GM13976 (cell line): ENCODE measurements around the gene METTL26.

ENCODE experiments used
- DNase-seq: peaks from one replicate; pipeline ENCODE4 v3.0.0; 2012; ENCODE audit warnings: low spot score
- in situ Hi-C: fragments of 300-500 bp; cut with MboI; formaldehyde crosslinking; loops from one replicate; pipeline ENCODE4 v1.12.0; 2022; ENCODE audit warnings: low sequenced_read_pairs, mixed read lengths, inconsistent platforms; ENCODE audit not compliant: unreplicated experiment
- TF ChIP-seq, protein P1 (sequence below): IDR thresholded peaks from 2 replicates; pipeline ENCODE4 v1.5.1; 2012; ENCODE audit warnings: borderline replicate concordance, mild to moderate bottlenecking; ENCODE audit not compliant: insufficient read depth; ENCODE audit errors: extremely low read depth, missing control alignments, control extremely low read depth

Gene METTL26

DNA sequence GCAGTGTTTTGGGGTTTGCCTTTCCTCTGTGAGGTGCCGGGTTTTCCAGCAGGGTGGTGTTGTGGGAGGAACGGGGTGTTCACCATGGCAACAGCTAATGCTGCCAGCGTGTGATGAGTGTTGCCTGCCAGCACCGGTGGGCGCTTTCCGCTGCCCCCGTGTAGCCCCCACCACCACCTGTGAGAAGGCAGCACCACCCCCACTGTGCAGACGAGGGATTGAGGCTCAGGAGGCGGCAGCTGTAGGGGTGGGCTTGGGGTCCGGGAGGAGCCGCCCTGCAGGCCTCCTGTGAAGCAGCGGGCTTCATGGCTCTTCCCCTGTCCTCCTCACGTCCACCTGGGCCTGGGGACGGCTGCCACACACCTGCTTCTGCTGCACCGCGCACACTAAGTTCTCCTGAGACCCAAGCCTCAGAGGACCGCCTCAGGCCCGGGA lies 41.0 kb downstream of the METTL26 start:
- no peak for DNase-seq
- TF ChIP-seq, protein P1, sequence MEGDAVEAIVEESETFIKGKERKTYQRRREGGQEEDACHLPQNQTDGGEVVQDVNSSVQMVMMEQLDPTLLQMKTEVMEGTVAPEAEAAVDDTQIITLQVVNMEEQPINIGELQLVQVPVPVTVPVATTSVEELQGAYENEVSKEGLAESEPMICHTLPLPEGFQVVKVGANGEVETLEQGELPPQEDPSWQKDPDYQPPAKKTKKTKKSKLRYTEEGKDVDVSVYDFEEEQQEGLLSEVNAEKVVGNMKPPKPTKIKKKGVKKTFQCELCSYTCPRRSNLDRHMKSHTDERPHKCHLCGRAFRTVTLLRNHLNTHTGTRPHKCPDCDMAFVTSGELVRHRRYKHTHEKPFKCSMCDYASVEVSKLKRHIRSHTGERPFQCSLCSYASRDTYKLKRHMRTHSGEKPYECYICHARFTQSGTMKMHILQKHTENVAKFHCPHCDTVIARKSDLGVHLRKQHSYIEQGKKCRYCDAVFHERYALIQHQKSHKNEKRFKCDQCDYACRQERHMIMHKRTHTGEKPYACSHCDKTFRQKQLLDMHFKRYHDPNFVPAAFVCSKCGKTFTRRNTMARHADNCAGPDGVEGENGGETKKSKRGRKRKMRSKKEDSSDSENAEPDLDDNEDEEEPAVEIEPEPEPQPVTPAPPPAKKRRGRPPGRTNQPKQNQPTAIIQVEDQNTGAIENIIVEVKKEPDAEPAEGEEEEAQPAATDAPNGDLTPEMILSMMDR, result no peak
- in situ Hi-C loops, result no loop called here

DNA sequence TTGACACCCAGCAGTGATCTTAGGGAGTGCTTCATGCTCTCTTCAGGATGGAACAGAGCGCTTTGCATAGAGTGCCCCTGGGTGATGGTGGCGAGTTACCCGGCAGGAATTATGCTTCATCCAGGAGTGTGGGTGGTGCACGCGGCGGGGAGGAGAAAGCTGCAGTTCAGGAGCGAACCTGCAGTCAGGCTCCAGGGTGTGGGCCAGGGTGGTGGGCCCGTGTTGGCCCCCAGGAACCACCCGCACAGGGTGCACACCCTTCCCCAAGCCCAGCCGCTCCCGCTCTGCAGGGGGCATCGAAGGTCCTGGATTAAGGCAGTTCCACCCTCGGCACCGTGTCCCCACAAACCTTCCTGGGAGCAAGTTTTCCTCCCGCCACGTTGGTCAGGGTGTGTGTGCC lies 42.3 kb downstream of the METTL26 start:
- DNase-seq, result no peak
- TF ChIP-seq, protein P1, result no peak
- in situ Hi-C loops, result no loop called here

DNA sequence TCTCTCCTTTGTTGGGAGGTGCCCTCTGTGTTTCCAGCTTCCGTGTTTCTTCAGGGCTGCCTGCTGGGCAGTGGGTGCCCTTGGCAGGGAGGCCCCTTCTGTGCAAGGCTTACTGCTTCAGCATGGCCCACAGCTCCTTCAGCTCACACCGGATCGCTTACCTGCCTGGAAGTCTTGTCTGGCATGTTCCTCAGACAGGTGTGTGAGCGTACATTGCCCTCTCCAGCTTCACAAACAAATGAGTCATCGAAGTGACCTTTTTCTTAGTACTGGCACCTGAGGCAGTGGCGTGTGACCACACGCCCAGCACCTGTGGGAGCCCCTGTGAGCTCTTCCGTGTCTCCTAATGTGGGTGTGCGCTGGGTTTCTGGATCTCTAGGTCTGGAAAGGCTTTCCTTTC lies 42.7 kb downstream of the METTL26 start:
- DNase-seq, result no peak
- TF ChIP-seq, protein P1, result no peak
- in situ Hi-C loops, result no loop called here

DNA sequence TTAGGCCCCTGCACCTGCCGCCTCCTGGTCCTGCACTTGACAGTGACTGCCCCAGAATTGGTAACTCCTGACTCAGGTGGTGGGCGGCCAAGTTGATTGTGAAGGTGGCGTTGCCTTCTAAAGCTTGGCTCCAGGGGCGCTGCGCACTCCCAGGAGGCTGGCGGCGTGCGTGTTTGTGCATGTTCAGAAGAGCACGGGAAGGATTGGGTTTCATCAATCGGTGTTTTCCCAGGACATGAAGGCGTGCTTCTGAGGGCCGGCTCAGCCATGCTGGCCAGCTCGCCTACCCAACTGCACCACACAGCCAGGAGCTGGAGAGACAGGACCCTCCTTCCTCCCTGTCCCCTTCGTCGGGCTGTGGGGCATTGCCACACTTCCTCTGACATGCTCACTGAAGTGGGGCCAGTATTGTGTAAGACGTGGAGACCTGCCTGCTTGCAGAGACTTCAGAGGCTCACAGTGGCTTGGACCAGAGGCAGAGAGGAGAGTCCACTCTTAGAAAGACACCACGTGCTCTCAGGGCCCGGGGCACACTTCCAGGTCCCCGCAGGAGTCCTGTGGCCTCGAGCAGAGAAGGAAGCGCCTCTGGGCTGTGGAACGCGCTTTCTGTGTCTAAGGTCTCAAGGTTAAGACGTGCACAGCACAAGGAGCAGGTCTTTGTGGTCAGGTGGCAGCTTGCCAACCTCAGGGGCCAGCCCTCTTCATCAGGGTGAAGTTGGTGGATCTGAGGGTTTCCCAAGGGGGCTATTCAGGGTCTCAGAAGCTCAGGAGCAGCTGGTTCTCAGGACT lies 43.4 kb downstream of the METTL26 start:
- no peak for DNase-seq
- TF ChIP-seq, protein P1, result no peak
- in situ Hi-C loops, result no loop called here

DNA sequence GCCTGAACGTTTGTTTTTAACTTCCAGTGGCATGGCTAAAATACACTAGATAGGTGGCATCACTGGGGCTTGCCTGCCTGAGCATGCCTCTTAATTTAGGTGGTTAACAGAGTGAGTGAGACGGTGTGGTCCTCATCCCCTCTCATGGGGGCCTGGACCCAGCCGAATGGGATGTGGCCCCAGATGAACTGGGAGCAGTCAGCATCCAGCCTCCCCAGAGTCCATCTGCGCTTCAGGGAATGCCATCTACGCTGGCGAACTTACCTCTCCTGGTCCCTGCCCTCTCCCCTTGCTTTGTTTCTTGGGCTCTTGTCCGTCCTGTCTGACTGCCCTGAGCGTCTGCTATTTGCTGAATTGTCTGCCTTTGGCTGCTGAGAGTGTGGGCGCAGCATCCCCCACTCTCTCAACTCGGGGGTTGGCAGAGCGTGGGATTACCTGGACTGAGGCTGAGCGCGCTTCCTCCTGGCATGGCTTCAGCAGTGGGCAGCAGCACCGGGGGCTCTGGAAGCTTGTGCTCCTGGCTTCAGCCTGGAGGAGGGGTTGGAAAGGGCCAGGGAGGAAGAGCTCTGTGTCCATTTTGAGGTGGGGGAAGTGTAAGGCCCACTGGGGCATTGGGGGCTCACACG lies 44.1 kb downstream of the METTL26 start:
- TF ChIP-seq, protein P1, result no peak
- in situ Hi-C loops, result no loop called here
- no peak for DNase-seq

DNA sequence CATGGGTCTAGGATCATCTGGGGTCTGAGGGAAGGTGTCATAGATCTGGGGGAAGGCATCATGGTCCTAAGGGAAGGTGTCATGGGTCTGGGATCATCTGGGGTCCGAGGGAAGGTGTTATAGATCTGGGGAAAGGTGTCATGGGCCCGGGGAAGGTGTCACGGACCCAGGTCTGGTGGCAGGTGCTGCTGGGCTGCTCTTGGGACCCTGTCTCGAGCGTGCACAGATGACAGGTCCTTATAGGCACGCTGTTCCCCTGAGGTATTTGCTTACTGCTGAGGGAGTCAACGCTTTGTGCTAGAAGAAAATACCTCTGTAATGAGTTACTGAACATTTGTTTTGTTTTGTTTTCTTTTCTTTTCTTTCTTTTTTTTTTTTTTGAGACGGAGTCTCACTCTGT lies 44.9 kb downstream of the METTL26 start:
- in situ Hi-C loops, result no loop called here
- TF ChIP-seq, protein P1, result no peak
- no peak for DNase-seq

DNA sequence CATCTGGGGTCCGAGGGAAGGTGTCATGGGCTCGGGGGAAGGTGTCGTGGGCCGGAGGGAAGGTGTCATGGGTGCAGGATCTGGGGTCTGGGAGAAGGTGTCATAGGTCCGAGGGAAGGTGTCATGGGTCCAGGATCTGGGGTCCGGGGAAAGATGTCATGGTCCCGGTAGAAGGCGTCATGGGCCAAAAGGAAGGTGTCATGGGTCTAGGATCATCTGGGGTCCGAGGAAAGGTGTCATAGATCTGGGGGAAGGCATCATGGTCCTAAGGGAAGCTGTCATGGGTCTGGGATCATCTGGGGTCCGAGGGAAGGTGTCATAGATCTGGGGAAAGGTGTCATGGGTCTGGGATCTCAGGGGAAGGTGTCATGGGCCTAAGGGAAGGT lies 45.3 kb downstream of the METTL26 start:
- DNase-seq, result no peak
- in situ Hi-C loops, result no loop called here
- TF ChIP-seq, protein P1, result no peak
